Measurements from ENCODE around the gene GALNS. TPM values are rescaled to one million over a fixed set of nuclear protein-coding genes. Genes with fewer than 3 reads are reported as not detected.
"Not testable (repeated sequence)": the region's sequence is repeated elsewhere in the genome, so short reads cannot be mapped to it uniquely, and the experiment has no call there.

Gene GALNS
- total RNA-seq, 2 experiments from 2014 or later: 29.4 to 35.7 TPM

GRCh38 chr16:88896238-88897070 lies 39.7 kb upstream of the GALNS start:
- Mint-ChIP-seq H3K9me3 (no peaks in the 10 kb centered on the region), H3K4me1 (no peaks in the 10 kb centered on the region), H3K27ac (no peak overlapping the region), H3K36me3 (ENCODE audit: low read depth) (no peaks in the 10 kb centered on the region), H3K27me3 (no peaks in the 10 kb centered on the region), H3K4me3 (no peak overlapping the region)
- ChIA-PET POLR2A (no interaction called here), CTCF (no interaction called here)
- DNase-seq: no peak

GRCh38 chr16:88895335-88895734 lies 38.6 kb upstream of the GALNS start:
- Mint-ChIP-seq H3K27me3 (no peaks in the 10 kb centered on the region), H3K9me3 (no peaks in the 10 kb centered on the region), H3K4me1 (no peaks in the 10 kb centered on the region), H3K27ac (no peak overlapping the region), H3K36me3 (ENCODE audit: low read depth) (no peaks in the 10 kb centered on the region), H3K4me3 (no peak overlapping the region)
- POLR2A ChIA-PET: no interaction called here
- DNase-seq: no peak
- CTCF ChIA-PET: no interaction called here

- H3K4me3 Mint-ChIP-seq: no peak overlapping the region
- no peaks in the 10 kb centered on the region for H3K9me3 Mint-ChIP-seq
- no peak for DNase-seq
- H3K4me1 Mint-ChIP-seq: no peaks in the 10 kb centered on the region
- CTCF ChIA-PET: no interaction called here
- H3K27ac Mint-ChIP-seq: no peak overlapping the region
- H3K36me3 Mint-ChIP-seq (ENCODE audit: low read depth): no peaks in the 10 kb centered on the region
- POLR2A ChIA-PET: no interaction called here
- no peaks in the 10 kb centered on the region for H3K27me3 Mint-ChIP-seq
These were observed 38.0 kb upstream of the GALNS start for GRCh38 chr16:88894681-88895300.

- H3K27me3 Mint-ChIP-seq; H3K4me1 Mint-ChIP-seq; DNase-seq; H3K4me3 Mint-ChIP-seq; H3K36me3 Mint-ChIP-seq (ENCODE audit: low read depth); POLR2A ChIA-PET; H3K9me3 Mint-ChIP-seq; H3K27ac Mint-ChIP-seq; CTCF ChIA-PET: not testable (repeated sequence)
These were observed 37.5 kb upstream of the GALNS start for GRCh38 chr16:88894266-88894665.

GRCh38 chr16:88893127-88893968 lies 36.6 kb upstream of the GALNS start:
- no peak overlapping the region for H3K4me3 Mint-ChIP-seq
- H3K36me3 Mint-ChIP-seq (ENCODE audit: low read depth): no peaks in the 10 kb centered on the region
- peak overlapping the region; percentile 5 for H3K27ac Mint-ChIP-seq
- CTCF ChIA-PET: no interaction called here
- no peaks in the 10 kb centered on the region for H3K9me3 Mint-ChIP-seq
- H3K27me3 Mint-ChIP-seq: no peaks in the 10 kb centered on the region
- POLR2A ChIA-PET: no interaction called here
- H3K4me1 Mint-ChIP-seq: no peaks in the 10 kb centered on the region
- DNase-seq: no peak

GRCh38 chr16:88892065-88892464 lies 35.3 kb upstream of the GALNS start:
- Mint-ChIP-seq H3K27ac (no peak overlapping the region), H3K9me3 (no peaks in the 10 kb centered on the region), H3K36me3 (ENCODE audit: low read depth) (no peaks in the 10 kb centered on the region), H3K4me1 (no peaks in the 10 kb centered on the region), H3K27me3 (no peaks in the 10 kb centered on the region), H3K4me3 (no peak overlapping the region)
- ChIA-PET POLR2A (no interaction called here), CTCF (no interaction called here)
- DNase-seq: no peak

GRCh38 chr16:88891083-88891482 lies 34.3 kb upstream of the GALNS start:
- ChIA-PET POLR2A (no interaction called here), CTCF (no interaction called here)
- Mint-ChIP-seq H3K27ac (no peak overlapping the region), H3K36me3 (ENCODE audit: low read depth) (no peaks in the 10 kb centered on the region), H3K4me1 (no peaks in the 10 kb centered on the region), H3K9me3 (no peaks in the 10 kb centered on the region), H3K27me3 (no peaks in the 10 kb centered on the region), H3K4me3 (no peak overlapping the region)
- DNase-seq: no peak

- CTCF ChIA-PET: not testable (repeated sequence)
These were observed 33.1 kb upstream of the GALNS start for GRCh38 chr16:88889702-88890352.

GRCh38 chr16:88888461-88889387 lies 32.0 kb upstream of the GALNS start:
- Mint-ChIP-seq H3K9me3 (no peaks in the 10 kb centered on the region), H3K36me3 (ENCODE audit: low read depth) (no peaks in the 10 kb centered on the region), H3K27me3 (no peaks in the 10 kb centered on the region), H3K4me1 (no peaks in the 10 kb centered on the region), H3K4me3 (no peak overlapping the region), H3K27ac (no peak overlapping the region)
- no peak for DNase-seq
- CTCF ChIA-PET: interaction anchor here (0.6 kb wide), 1 partner anchor 12 kb away, joined by 3 read pairs; no protein-coding TSS in a partner anchor
- POLR2A ChIA-PET: no interaction called here

More at GRCh38 chr16:88889702-88890352, 33.1 kb upstream of the GALNS start:
- H3K27me3 Mint-ChIP-seq; DNase-seq; H3K36me3 Mint-ChIP-seq (ENCODE audit: low read depth); H3K27ac Mint-ChIP-seq; H3K4me3 Mint-ChIP-seq; POLR2A ChIA-PET; H3K4me1 Mint-ChIP-seq; H3K9me3 Mint-ChIP-seq: not testable (repeated sequence)

GRCh38 chr16:88888057-88888456 lies 31.3 kb upstream of the GALNS start:
- CTCF ChIA-PET: interaction anchor here (0.6 kb wide), 1 partner anchor 11 kb away, joined by 3 read pairs; no protein-coding TSS in a partner anchor
- no peak overlapping the region for H3K27ac Mint-ChIP-seq
- H3K4me1 Mint-ChIP-seq: no peaks in the 10 kb centered on the region

GRCh38 chr16:88886845-88887521 lies 30.2 kb upstream of the GALNS start:
- Mint-ChIP-seq H3K36me3 (ENCODE audit: low read depth) (no peaks in the 10 kb centered on the region), H3K27ac (no peak overlapping the region), H3K4me1 (peaks cover 5% of the 10 kb centered on the region), H3K9me3 (no peaks in the 10 kb centered on the region), H3K4me3 (no peak overlapping the region), H3K27me3 (no peaks in the 10 kb centered on the region)
- DNase-seq: no peak
- ChIA-PET POLR2A (no interaction called here), CTCF (no interaction called here)

More at GRCh38 chr16:88888057-88888456, 31.3 kb upstream of the GALNS start:
- Mint-ChIP-seq H3K4me3 (no peak overlapping the region), H3K27me3 (no peaks in the 10 kb centered on the region), H3K9me3 (no peaks in the 10 kb centered on the region), H3K36me3 (ENCODE audit: low read depth) (no peaks in the 10 kb centered on the region)
- POLR2A ChIA-PET: no interaction called here
- DNase-seq: no peak

GRCh38 chr16:88886420-88886844 lies 29.7 kb upstream of the GALNS start:
- H3K27me3 Mint-ChIP-seq: no peaks in the 10 kb centered on the region
- CTCF ChIA-PET: no interaction called here
- no peaks in the 10 kb centered on the region for H3K9me3 Mint-ChIP-seq
- POLR2A ChIA-PET: no interaction called here
- no peak overlapping the region for H3K27ac Mint-ChIP-seq
- H3K4me1 Mint-ChIP-seq: peaks cover 5% of the 10 kb centered on the region
- H3K36me3 Mint-ChIP-seq (ENCODE audit: low read depth): no peaks in the 10 kb centered on the region
- no peak for DNase-seq
- no peak overlapping the region for H3K4me3 Mint-ChIP-seq

Measured in activated CD4-positive, alpha-beta T cell treated with anti-CD3 and anti-CD28 coated beads, Interleukin-2, amount 10 ng/mL, durations not matched to agents 7 days and 5 days (primary cell).